Hematopoietic multipotent progenitor cell treated with erythropoietin and hydrocortisone succinate and interleukin-3 and kit ligand, for 6 days (in vitro differentiated cells): ENCODE measurements around the gene CHCT1.

Experiments
- DNase-seq: peaks from one replicate; pipeline ENCODE4 v3.0.0-alpha.2; 2015

CHCT1 gene

GRCh38 chr17:60445144-60445543 lies 22.9 kb downstream of the CHCT1 start:
- no peak for DNase-seq

- DNase-seq: no peak
Measured at GRCh38 chr17:60447375-60447774, 25.1 kb downstream of the CHCT1 start.

- no peak for DNase-seq
Measured at GRCh38 chr17:60451071-60451470, 28.8 kb downstream of the CHCT1 start.

GRCh38 chr17:60451965-60452364 lies 29.7 kb downstream of the CHCT1 start:
- DNase-seq: no peak

GRCh38 chr17:60455378-60455777 lies 33.1 kb downstream of the CHCT1 start:
- peak; percentile 24 for DNase-seq

- DNase-seq: no peak
Measured at GRCh38 chr17:60457148-60457547, 34.9 kb downstream of the CHCT1 start.

GRCh38 chr17:60461584-60461983 lies 39.3 kb downstream of the CHCT1 start:
- no peak for DNase-seq

DNA sequence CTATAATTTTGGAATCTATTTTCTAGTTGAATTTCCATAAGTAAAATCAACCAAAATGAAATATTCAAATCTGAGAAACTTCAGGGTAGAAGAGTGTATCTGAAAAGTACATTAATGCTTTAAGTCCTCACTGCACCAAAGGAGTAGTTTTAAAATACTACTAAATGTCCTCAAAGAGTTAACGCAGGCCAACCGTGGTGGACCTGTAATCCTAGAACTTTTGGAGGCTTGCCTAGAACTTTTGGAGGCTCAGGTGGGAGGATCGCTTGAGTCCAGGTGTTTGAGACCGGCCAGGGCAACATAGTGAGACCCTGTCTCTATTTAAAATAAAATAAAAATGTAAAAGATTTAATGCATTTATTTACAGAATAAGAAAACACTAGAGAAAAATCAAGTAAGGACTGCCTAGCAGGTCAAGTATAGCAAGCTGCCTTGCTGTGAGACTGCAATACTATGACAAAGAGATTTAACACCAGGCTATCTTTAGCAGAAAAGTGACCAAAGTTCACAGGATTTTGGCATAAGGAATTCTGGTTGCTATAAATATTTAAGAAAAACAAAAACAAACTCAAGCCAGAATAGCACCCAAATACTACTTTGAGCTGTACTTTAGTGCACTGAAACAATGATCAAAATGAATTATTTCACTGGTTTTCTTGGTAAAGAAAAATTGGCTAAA lies 41.0 kb downstream of the CHCT1 start:
- no peak for DNase-seq

DNA sequence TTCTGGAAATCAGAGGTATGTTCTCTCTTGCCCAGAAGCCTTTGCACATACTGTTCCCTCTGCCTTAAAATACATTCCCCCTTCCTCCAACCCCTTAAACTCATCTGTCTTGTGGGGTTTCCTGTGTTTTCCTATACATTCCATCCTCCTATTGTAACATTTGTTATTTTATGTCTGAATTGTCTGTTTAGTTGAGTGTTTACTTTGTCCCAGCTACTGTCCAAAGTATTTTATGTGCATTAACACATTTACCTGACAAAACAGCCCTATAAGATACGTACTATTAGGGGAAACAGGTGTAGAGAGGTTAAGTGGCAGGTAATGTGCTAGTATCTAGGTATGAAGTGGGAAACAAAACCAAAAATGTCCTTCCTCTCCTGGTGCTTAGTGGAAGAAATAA lies 42.1 kb downstream of the CHCT1 start:
- DNase-seq: no peak

GRCh38 chr17:60468371-60468770 lies 46.1 kb downstream of the CHCT1 start:
- DNase-seq: no peak

DNA sequence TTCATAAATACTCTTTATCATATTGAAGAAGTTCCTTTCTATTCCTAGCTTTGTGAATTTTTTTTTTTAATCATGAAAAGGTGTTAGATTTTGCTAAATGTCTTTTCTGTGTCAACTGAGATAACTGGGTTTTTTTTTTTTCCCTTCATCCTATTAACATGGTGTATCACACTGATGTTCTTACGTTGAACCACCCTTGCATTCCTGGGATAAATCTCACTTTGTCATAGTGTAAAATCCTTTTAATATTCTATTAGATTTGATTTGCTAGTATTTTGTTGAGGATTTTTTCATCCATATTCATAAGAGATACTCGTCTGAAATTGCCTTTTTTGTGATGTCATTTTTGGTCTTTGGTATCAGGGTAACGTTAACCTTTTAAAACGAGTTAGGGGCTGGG lies 49.2 kb downstream of the CHCT1 start:
- no peak for DNase-seq

- DNase-seq: no peak
Measured at GRCh38 chr17:60472449-60472848, 50.2 kb downstream of the CHCT1 start.

DNA sequence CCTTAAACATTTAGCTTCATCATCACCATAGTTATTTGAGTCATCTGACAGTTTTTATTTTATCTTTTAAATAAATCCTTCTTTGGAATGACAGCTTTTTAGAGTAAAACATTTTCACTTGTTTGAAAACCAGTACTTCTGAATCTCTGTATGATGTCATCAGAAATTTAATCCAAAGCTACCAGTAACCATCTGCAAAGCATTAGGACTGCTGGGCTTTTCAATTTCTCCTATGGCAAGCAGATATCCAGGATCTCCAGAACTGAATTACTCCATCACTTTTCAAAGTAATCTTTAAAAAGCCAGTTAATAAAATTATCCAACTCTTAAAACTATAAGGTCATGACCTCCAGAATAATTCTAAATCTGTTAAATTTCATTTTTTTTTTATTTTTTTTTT lies 51.5 kb downstream of the CHCT1 start:
- DNase-seq: no peak
